OCI-M2 (cell line): ENCODE data around the gene C1orf52.

Experiments used
- DNase-seq: peaks from one replicate; lab custom pipeline; 2025; ENCODE audit not compliant: unreplicated experiment; lab: John Stamatoyannopoulos, UW

C1orf52 gene

DNA sequence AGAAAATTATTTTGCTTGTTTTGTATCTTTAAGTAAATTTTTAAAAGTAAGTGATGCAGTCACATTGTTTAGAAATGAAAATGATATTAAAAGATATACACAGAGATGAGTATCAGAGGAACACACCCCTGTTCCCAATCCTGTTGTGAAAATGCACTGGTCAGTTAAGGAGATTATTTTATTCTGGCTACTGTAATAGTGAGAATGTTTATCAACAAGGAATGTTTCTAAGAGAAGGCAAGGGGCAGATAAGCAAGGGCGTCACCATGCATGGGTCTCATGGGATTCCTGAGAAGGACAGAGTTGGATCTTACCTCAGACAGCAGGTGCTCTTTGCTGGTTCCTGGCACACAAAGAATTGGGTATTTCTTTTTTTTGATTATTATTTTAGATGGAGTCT, 21.8 kb downstream of the C1orf52 start:
- DNase-seq, result no peak

- no peak for DNase-seq
These were observed 29.0 kb downstream of the C1orf52 start for GRCh38 chr1:85230305-85230977.

- no peak for DNase-seq
These were observed 29.8 kb downstream of the C1orf52 start for GRCh38 chr1:85229574-85230097.

- DNase-seq, result no peak
These were observed 30.5 kb downstream of the C1orf52 start for GRCh38 chr1:85228972-85229371.

GRCh38 chr1:85225624-85226380, 33.7 kb downstream of the C1orf52 start:
- DNase-seq, result no peak

- DNase-seq, result peak; percentile 94
These were observed 34.5 kb downstream of the C1orf52 start for GRCh38 chr1:85224734-85225623.

DNA sequence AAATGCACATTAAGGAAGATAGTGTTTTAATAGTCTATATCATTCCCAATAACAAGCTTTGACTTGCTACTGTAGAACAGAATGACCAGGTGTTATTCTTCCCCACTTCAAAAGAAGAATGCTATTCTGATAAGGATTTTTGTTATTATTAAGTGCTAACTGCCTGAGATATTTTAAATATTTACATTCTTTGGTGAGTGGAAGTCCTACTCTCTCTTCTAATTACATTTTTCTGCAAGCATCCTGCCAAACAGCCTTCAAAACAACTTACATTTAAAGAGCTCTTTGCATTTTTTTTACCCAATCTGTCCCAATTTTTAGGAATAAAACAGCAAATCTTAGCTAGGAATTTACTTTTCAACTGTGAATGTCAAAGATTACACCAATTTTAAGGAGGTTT, 35.2 kb downstream of the C1orf52 start:
- no peak for DNase-seq

GRCh38 chr1:85223334-85223733, 36.1 kb downstream of the C1orf52 start:
- DNase-seq, result no peak

GRCh38 chr1:85220756-85221201, 38.7 kb downstream of the C1orf52 start:
- DNase-seq, result no peak

DNA sequence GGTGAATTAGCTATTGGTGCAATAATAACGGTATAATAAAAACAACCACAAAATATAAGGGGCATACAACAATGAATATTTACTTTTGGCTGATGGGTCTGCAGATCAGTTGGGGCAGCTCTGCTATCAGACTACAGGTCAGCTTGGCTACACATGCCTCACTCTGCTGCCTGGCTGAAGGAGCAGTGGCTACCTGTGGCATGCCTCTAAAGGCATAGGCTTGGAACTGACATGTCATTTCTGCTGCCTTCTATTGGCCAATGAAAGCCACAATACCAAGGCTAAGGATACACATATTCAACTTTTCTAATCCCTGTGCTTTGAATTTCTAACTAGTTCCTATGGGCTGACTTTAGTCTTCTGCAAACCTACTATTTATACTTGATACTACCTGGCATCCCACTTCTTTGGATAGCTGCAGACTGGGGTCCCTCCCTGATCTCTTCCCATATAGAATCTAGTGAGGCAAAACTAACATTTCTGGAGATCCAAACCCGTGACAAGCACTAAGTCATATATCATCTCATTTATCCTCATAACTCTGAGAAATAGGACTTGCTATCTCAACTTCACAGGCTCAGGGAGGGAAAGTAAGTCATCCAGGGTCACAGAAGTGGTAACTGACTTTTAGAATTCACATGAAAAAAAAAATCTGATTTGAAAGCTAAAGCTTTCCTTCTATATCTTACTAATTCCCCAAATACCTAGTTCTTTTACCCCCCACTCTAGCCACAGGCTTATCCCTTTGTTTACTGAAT, 39.4 kb downstream of the C1orf52 start:
- no peak for DNase-seq

DNA sequence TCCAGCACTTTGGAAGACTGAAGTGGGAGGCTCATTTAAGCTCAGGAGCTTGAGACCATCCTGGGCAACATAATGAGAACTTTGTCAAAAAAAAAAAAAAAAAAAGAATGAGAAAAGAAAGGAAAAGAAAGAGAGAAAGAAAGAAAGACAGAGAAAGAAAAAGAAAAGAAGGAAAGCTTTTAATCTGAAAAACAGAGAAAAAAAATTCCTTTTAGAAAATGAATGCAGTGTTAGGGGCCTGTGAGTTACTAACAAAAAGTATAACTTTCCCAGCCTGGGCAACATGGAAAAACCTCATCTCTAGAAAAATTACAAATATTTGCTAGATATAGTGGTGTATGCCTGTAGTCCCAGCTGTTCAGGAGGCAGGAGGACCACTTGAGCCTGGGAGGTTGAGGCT, 42.8 kb downstream of the C1orf52 start:
- DNase-seq, result no peak

- no peak for DNase-seq
These were observed 44.8 kb downstream of the C1orf52 start for GRCh38 chr1:85214654-85215053.

DNA sequence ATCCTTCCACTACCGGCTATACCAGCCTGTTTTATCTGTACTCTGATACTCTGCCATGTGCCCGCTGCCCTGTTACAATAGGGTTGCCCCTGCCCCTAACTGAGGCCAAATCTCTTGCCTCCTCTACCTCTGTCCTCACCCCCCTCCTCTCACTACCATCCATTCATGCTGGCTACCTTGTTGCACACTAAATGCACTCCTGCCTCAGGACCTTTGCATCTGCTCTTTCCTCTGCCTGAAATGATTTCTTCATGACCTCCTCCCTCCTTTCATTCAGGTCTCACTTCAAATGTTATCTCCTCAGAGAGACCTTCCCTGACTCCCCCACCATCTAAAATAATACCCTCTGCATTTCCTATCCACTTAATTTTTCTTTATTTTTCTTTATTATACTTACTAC, 51.0 kb downstream of the C1orf52 start:
- no peak for DNase-seq

- no peak for DNase-seq
These were observed 55.8 kb downstream of the C1orf52 start for GRCh38 chr1:85203573-85204171.

DNA sequence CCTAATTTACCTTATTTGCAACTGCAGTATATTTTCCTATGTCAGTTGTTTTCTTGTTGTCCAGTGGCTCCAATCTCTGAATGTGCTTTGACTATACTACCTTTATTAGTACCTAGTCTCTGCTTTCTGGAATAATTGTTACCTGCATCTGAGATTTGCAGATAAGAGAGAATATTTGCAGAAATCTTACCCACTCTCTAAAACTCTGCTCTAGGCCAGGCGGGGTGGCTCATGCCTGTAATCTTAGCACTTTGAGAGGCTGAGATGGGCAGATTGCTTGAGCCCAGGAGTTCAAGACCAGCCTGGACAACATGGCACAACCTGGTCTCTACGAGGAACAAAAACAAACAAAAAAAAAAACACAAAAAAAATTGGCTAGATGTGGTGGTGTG, 56.6 kb downstream of the C1orf52 start:
- DNase-seq, result no peak

DNA sequence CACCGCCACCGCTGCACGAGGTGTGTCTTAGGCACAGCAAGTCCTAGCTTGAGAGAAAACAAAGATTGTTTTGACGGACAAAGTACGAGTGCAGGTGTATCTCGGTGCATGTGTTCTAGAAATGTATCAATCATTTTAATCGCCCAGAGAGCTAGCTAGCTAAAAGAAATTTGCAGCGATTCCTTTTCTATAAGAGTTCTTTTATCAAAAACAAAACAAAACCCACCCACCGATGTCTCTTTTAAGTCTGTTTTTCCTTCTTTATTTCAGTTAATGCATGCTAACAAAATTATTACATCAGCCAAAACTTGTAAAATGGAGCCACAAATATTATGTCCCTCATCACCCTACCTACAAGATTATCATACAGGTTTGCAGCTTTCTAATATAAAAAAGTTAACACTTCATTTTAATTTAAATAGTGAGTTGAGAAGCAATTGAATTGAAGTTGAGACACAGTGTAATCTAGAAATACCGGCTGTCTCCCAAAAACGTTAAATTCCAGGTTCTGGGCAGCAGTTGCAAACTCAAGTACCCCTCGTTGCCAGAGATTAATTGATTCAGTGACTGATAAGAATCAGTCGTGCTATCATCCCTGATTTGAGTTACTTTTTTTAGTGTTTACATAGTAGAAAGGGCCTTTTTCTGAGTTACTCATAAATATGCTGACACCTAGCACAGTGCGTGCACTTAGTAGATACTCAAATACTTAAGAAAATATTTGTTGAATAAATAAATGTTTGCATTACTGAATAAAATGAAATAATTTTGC, 57.2 kb downstream of the C1orf52 start:
- DNase-seq, result no peak

- no peak for DNase-seq
These were observed 57.9 kb downstream of the C1orf52 start for GRCh38 chr1:85201340-85202091.

DNA sequence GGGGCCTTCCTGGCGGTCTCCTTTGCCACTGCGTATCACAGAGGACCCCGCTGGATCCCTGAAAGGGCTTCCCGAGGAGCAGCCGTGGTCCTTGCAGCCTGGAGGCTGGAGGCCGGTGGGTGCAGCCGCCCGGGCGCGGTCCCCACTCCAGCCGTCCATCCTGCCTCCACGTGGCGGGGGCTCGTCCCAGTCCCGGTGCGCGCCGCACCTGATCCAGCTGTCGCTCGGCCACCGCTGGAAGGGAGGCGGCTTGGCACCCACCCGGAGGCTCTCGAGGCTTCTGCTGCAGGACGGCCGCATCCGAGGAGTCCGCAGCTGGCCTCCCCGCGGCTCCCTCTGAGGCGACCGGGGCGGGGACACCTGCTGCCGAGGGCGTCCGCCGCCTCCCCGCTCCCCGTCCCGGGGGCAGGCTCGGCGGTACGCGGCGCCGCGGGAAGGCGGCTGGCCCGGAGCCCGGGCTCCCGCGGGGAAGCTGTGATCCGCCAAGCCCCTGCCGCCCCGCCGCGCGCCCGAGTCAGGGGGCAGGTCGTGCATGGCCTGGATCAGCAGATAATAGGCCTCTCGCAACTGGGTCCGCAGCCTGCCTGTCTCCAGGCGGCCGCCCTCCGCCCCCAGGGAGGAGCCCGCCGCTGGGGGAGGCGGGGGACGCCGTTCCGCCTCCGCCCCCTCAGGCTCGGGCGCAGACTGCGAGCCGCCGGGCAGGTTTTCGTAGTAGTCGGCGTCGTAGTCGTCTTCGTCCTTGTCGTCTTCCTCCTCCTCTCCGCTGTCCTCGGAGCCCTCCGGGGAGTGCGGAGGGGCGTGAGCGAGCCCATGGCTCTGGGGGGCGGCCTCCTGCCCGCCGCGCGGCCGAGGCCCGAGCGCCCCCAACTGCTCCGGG, 58.8 kb downstream of the C1orf52 start, which contains the start of gene SYDE2:
Gene SYDE2 (minus strand): TSS at position 554 of the 877 bp plus-strand sequence. CDS start 20 bp downstream, at position 534.
- DNase-seq, result no peak
